Loucy (cell line): ENCODE measurements around the gene PDRG1.

Experiments used
- EZH2phosphoT487 ChIP-seq: fragments of 200-600 bp; IDR thresholded peaks from 2 replicates; pipeline ENCODE4 v1.6.1; 2018; ENCODE audit warnings: antibody characterized with exemption, mild to moderate bottlenecking, moderate library complexity, borderline replicate concordance
- TF ChIP-seq, protein P1 (sequence below): fragments of 200-600 bp; sonication (generic); conservative IDR thresholded peaks from 2 replicates; pipeline ENCODE4 v1.5.1; 2014; ENCODE audit warnings: mild to moderate bottlenecking, antibody characterized with exemption, low read length

DNA sequence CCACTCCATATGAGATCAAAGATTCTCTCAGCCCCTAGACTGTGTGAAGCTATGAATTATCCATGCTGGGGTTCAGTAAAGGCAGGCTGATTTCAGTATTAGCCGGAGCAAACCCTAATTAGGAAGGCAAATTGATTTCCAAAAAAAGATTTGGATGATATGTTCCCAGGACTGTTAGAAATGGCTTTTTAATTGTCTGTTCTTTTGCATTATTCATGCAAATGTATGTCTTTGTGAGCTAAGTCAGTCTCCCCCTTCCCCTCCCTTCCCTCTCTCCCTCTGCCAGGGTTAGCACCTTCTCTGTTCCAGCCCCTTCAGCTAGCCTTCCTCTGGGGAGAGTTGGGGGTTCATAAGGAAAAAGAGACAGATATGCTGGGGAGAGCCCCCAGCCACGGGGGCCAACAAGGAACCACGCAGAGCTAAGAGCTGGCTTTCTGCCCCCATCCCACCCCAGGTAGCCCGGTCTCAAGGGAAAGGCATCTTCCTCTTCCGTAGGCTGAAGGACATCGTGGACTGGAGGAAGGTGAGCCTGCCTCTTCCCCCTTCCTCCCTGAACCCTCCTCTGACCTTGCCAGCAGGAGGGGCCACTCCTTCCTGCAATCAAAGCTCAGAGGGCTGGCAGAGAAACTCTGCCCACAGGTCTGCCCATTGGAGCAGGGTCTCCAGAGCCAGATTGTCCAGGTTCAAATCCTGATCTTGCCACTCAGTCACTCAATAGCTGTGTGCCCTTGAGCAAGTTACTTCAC, 32.3 kb downstream of the PDRG1 start:
- TF ChIP-seq, protein P1, sequence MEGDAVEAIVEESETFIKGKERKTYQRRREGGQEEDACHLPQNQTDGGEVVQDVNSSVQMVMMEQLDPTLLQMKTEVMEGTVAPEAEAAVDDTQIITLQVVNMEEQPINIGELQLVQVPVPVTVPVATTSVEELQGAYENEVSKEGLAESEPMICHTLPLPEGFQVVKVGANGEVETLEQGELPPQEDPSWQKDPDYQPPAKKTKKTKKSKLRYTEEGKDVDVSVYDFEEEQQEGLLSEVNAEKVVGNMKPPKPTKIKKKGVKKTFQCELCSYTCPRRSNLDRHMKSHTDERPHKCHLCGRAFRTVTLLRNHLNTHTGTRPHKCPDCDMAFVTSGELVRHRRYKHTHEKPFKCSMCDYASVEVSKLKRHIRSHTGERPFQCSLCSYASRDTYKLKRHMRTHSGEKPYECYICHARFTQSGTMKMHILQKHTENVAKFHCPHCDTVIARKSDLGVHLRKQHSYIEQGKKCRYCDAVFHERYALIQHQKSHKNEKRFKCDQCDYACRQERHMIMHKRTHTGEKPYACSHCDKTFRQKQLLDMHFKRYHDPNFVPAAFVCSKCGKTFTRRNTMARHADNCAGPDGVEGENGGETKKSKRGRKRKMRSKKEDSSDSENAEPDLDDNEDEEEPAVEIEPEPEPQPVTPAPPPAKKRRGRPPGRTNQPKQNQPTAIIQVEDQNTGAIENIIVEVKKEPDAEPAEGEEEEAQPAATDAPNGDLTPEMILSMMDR, result no peak
- TF ChIP-seq EZH2phosphoT487, result no peak
